GM18498 (cell line): ENCODE data around the gene ACP4.

Experiments
- ATAC-seq: cut with Tn5 transposase; IDR thresholded peaks from one replicate; pipeline ENCODE4 v1.9.1; 2021; ENCODE audit warnings: mild to moderate bottlenecking, moderate library complexity; ENCODE audit not compliant: unreplicated experiment

The ACP4 gene

DNA sequence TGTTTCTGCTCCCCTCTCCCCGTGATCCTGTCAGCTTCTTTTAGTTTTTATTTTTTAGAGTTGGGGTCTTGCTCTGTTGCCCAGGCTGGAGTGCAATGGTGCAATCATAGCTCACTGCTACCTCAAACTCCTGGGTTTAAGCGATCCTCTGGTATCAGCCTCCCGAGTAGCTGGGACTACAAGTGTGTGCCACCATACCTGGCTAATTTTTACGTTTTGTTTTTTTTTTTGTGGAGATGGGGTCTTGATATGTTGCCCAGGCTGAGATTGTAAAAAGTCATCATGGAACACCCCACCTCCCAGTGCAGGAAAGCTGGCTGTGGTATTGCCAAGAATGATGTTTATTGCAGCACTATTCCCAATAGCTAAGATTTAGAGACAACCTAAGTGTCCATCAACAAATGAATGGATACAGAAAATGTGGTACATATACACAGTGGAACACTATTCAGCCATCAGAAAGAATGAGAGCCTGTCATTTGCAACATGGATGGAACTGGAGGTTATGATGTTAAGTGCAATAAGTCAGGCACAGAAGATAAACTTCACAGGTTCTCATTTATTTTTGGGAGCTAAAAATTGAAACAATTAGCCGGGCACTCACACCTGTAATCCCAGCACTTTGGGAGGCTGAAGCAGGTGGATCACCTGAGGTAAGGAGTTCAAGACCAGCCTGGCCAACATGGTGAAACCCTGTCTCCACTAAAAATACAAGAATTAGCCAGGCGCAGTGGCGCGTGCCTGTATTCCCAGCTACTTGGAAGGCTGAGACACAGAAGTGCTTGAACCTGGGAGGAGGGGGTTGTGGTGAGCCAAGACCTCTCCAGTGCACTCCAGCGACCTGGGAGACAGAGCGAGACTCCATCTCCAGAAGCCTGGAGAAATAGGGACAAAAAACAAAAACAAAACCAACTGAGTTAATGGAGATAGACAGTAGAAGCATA is 49.8 kb downstream of the ACP4 start:
- no peak for ATAC-seq

DNA sequence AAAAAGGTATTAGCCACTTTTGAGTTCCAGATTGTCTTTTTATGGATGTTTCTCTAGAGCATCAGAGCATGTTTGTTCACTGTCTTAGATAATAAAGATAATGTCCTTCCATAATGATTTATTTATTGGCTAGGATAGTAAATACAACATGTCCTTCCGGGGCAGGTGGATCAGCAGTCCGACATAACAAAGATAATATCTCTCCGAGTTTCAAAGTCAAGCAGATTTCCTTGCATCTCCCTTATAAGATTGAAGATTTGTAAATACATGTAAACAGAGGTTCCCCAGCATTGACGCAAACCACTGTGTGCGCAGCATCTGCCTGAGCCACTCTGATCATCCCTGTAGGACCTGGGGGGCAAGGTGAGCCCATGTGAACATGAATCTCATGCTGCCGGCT is 51.9 kb downstream of the ACP4 start:
- no peak for ATAC-seq

DNA sequence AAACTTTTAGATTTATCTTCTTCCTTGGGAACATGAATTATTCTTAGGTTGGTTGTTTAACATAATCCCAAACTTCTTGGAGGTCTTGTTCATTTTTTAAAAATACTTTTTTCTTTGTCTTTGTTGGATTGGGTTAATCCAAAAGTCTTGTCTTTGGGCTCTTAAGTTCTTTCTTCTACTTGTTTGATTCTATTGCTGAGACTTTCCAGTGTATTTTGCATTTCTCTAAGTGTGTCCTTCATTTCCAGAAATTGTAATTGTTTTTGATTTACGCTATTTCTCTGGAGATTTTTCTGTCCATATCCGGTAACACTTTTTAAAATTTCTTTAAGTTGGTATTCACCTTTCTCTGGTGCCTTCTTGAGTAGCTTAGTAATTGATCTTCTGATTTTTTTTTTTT is 53.0 kb downstream of the ACP4 start:
- ATAC-seq: no peak

DNA sequence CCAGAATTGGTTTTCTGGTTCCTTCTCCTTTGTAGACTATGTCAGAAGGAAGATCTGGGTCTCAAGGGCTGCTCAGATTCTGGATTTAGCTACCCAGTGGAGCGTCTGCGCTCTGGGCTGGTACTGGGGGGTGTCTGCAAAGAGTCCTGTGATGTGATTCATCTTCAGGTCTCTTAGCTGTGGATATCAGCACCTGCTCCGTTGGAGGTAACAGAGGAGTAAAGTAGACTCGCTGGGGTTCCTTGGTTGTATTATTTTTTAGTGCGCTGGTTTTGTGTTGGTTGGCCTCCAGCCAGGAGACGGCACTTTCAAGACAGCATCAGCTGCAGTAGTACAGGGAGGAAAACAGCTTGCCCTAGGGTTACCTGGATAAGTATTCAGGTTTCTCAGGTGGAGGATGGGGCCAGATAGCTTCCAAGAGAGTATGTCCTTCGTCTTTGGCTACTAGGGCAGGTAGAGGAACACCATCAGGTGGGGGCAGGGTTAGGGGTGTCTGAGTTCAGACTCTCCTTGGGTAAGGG is 53.5 kb downstream of the ACP4 start:
- ATAC-seq: no peak

DNA sequence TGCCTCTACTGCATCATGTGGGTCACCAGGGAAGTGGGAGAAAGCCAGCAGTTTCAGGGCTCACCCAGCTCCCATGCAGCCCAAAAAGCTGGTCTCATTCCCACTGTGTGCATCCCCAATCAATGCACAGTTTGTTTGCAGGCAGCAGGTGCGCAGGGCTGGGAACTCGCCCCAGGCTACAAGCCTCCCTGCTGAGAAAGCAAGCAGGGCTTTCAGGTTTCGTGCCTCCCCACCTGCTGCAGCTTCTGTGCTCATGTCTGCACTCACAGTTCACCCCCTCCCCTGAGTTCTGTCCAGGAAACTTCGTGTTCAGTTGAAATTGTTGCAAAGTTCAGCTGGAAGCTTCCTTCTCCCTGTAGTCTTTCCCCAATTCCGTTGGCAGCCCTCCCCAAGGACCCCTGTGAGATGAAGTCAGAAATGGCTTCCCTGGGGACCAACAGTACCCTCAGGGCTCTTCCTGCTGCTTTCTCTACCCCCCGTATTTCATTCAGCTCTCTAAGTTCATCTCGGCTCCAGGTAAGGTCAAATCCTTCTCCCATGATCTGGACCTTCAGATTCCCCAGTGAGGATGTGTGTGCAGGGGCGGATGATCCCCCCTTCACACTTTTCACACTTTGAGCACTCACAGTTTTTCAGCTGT is 54.2 kb downstream of the ACP4 start:
- no peak for ATAC-seq
